ENCODE results near the gene ZMYND8.

- TF ChIP-seq CTCF (IDR thresholded peaks at IDR 0.05 in 2 of 3, conservative IDR thresholded peaks at IDR 0.05 in 1 of 3; ENCODE audit: control insufficient read depth in 2 of 3, extremely low read depth in 1 of 3, insufficient read depth in 1 of 3, low read depth in 3 of 3, low read length in 3 of 3) (no peak), EZH2 (IDR thresholded peaks at IDR 0.05; ENCODE audit: borderline replicate concordance, control insufficient read depth, low read depth, low read length) (no peak), ATF7 (IDR thresholded peaks at IDR 0.05; ENCODE audit: low read depth) (no peak), SMC3 (IDR thresholded peaks at IDR 0.05; ENCODE audit: borderline replicate concordance, low read length) (no peak), BRCA1 (IDR thresholded peaks at IDR 0.05; ENCODE audit: low read depth, low read length) (no peak)
Measured at GRCh38 chr20:47336129-47336754, 20.3 kb downstream of the ZMYND8 start.

Data from GM12878 (cell line).